ENCODE results near the gene ARAP2. TPM values are rescaled to one million over a fixed set of nuclear protein-coding genes. Genes with fewer than 3 reads are reported as not detected.

Gene ARAP2
- total and polyA plus RNA-seq, 9 of the 15 experiments (the other 6 are each of a cell fraction or from before 2014, with no cell fraction given) = 0.03 to 0.35 (median 0.11) TPM; not detected in 4

DNA sequence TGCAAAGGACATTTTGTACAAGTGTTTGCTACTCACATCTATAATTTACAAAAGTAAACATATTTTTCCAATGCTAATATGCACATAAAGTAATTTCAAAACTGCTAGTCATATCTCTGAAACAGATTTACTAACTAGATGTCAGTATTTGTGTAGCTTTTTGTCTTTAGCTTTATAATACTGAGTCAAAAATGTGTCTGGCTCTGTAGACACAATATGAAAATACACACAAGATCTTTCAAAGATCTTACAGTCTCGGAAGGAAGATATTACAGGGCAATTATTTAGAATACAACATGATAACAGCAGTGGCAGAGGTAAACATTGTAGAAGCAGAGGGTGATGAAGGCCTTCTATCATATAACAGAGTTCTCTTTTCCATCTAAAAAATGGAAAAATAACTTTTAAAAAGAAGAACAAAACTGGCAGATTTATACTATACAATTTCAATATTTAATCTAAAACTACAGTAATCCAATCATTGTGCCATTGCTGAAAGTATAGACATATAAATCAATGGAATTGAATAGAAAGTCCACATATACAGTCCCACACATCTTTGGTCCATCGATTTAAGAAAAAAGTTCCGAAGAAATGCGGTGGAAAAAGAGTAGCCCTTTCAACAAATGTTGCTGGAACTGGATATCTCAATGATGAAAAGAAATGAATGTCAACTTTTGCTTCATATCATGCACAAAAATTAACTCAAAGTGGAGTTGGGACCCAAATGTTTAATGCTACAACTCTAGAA, 29.4 kb downstream of the ARAP2 start:
- no peaks in the 10 kb centered on the region for H4K20me1 ChIP-seq (replicated peaks; ENCODE audit: control insufficient read depth, insufficient read depth, low read length)
- no peak overlapping the region for H3K4me2 ChIP-seq (ENCODE audit: insufficient read depth, low read length)
- H3K27me3 ChIP-seq (ENCODE audit: control insufficient read depth in 2 of 2, insufficient read depth in 2 of 2, low read length in 2 of 2) = no peaks in the 10 kb centered on the region
- no peak overlapping the region for H3K4me3 ChIP-seq
- H3K79me2 ChIP-seq (ENCODE audit: control insufficient read depth, insufficient read depth, low read length) = no peaks in the 10 kb centered on the region
- POLR2A ChIA-PET = no interaction called here
- intact Hi-C loops (cut with micrococcal nuclease) (no loop called here), in situ Hi-C loops (cut with MboI) (no loop called here)
- no peak overlapping the region for H3K27ac ChIP-seq (ENCODE audit: extremely low read depth, low read depth, low read length)
- no TSS peak for BruUV-seq (replicated peaks)
- H2AFZ ChIP-seq (ENCODE audit: low read depth, low read length) = no peak overlapping the region
- no peak for DNase-seq (ENCODE audit: extremely low read depth in 1 of 4, low spot score in 3 of 4)
- CTCF ChIA-PET (ENCODE audit: low intra/inter-chr PET ratio) = no interaction called here
- TF ChIP-seq RBBP5 (IDR thresholded peaks at IDR 0.05; ENCODE audit: borderline replicate concordance, insufficient read depth, low read length, poor library complexity, severe bottlenecking) = no peak
- TF ChIP-seq ZNF551 (CRISPR knock-in tag; IDR thresholded peaks at IDR 0.05) = no peak
- TF ChIP-seq ZNF282 (CRISPR knock-in tag; IDR thresholded peaks at IDR 0.05) = no peak
- TF ChIP-seq, protein P1, sequence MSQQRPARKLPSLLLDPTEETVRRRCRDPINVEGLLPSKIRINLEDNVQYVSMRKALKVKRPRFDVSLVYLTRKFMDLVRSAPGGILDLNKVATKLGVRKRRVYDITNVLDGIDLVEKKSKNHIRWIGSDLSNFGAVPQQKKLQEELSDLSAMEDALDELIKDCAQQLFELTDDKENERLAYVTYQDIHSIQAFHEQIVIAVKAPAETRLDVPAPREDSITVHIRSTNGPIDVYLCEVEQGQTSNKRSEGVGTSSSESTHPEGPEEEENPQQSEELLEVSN (IDR thresholded peaks at IDR 0.05; ENCODE audit: borderline replicate concordance in 1 of 2, extremely low read depth in 1 of 2, insufficient read depth in 1 of 2, insufficient read length in 1 of 2, low read depth in 1 of 2, low read length in 1 of 2, poor library complexity in 1 of 2, severe bottlenecking in 1 of 2) = no peak
- TF ChIP-seq TGIF2 (CRISPR knock-in tag; IDR thresholded peaks at IDR 0.05) = no peak
- TF ChIP-seq FOS (IDR thresholded peaks at IDR 0.05; ENCODE audit: extremely low read depth, insufficient read length) = no peak
- no peak for TF ChIP-seq RUNX1 (IDR thresholded peaks at IDR 0.05; ENCODE audit: low read depth)
- no peak for TF ChIP-seq MTA3 (IDR thresholded peaks at IDR 0.05; ENCODE audit: borderline replicate concordance)
- TF ChIP-seq SAFB (IDR thresholded peaks at IDR 0.05; ENCODE audit: borderline replicate concordance, low read depth, low read length) = no peak
- TF ChIP-seq FOXP4 (CRISPR knock-in tag; IDR thresholded peaks at IDR 0.05; ENCODE audit: borderline replicate concordance) = no peak
- no peak for TF ChIP-seq RAD51 (IDR thresholded peaks at IDR 0.05; ENCODE audit: borderline replicate concordance, low read depth)
- TF ChIP-seq ZNF445 (CRISPR knock-in tag; IDR thresholded peaks at IDR 0.05; ENCODE audit: low read depth) = no peak
- no peak for TF ChIP-seq CBX3 (IDR thresholded peaks at IDR 0.05; ENCODE audit: borderline replicate concordance in 1 of 2, low read length in 2 of 2)
- no peak for TF ChIP-seq ZNF124 (CRISPR knock-in tag; IDR thresholded peaks at IDR 0.05)
- TF ChIP-seq ZNF75A (CRISPR knock-in tag; IDR thresholded peaks at IDR 0.05) = no peak
- TF ChIP-seq ZNF408 (CRISPR knock-in tag; IDR thresholded peaks at IDR 0.05; ENCODE audit: low read depth) = no peak
- TF ChIP-seq ZNF354B (CRISPR knock-in tag; IDR thresholded peaks at IDR 0.05) = no peak
- TF ChIP-seq CC2D1A (IDR thresholded peaks at IDR 0.05) = no peak
- TF ChIP-seq SRSF3 (IDR thresholded peaks at IDR 0.05; ENCODE audit: insufficient read depth, low read length) = no peak
- WGBS (ENCODE audit: insufficient coverage, low coverage, missing lambda C conversion rate) = 0% methylated on average over 4 of the region's 4 CpGs
- H3K9me3 ChIP-seq (replicated peaks; ENCODE audit: control insufficient read depth, insufficient read depth, low read depth, low read length) = no peaks in the 10 kb centered on the region
- H3K9ac ChIP-seq (ENCODE audit: insufficient read depth in 1 of 2, low read depth in 2 of 2, low read length in 2 of 2) = no peak overlapping the region
- ATAC-seq = no peak
- FAIRE-seq = no peak
- no peaks in the 10 kb centered on the region for H3K9me1 ChIP-seq (ENCODE audit: control insufficient read depth, insufficient read depth, low read length)
- H3K4me1 ChIP-seq (replicated peaks in 1 of 2; ENCODE audit: control insufficient read depth in 2 of 2, insufficient read depth in 2 of 2, low read length in 2 of 2) = no peaks in the 10 kb centered on the region
- no peaks in the 10 kb centered on the region for H3K36me3 ChIP-seq (ENCODE audit: control insufficient read depth, insufficient read depth, low read length)
